ENCODE measurements around the gene PDYN.
A peak's percentile ranks its signal among the peaks of the same experiment; 100 is the strongest.

The PDYN gene

DNA sequence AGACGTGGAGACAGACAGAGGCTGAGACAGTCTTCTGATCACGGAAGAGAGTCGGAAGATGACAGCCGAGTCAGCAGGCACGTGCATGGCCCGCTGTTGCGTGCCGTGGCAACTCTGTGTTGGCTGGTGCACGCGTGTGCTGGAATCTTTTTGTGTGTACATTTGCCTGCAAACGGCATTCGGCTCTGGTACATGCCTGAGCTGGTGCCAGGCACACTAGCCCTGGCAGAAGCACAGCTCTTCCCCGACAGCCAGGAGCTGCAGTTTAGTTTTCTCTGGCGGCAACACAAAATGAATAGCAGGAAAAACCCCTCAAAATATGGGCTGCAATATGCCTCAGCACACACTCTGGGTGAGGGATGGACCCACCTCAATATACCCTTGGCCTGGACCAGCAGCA lies 769 bp upstream of the PDYN start:
- DNase-seq (ENCODE audit: low spot score): no peak

DNA sequence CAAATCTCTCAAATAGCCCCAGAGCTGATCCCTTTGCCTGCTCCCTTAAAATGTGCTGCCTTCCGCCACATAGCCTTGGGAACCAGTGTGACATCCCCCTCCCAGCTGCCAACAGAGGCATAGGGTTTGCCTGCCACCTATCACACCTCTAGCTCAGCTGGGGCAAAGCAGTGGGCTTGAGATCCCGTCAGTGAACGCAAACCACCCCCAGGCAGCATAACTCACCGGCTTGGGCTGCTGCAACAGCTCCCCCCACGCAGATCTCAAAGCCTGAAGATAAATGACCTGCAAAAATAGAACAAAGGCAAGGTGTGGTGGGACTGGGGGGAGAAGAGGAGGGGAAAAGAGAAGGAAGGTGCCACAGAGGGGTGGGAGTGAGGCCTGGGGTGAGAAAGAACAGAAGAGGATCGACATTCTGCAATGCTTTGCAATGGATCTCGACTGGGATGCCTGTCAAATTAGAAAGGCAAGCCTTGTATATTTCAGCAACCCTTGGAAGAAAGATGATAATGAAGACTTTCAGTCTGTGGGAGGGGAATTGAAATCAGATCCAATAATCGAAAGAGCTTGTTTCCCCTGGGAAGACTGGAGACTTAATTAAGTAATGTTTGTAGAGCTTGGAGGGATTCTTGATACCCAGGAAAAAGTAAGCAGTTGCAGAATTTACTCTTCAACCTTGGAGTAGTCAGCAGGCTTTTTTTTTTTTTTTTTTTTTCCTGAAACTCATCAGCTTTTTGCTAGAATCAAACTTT lies 1.3 kb downstream of the PDYN start:
- no peak for DNase-seq (ENCODE audit: low spot score)

DNA sequence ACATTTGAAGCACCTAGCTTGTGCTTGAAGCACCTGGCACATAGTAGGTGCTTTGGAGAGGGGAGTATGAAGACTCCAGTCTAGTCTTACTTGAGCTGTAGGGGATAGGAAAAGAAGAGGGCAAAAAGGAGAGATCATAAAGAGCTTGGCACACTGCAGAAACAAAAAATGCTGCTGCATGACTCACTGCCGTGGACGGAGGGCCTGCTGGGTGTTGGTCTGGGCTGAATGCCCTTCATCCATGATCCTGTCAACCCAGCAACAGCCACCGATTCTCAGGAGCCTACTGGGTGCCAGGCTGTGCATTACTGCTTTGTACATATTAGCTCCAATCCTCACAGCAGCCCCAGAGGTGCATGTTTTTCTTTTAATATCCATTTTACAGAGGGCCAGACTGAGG lies 6.0 kb downstream of the PDYN start:
- DNase-seq (ENCODE audit: low spot score): peak; percentile 62

DNA sequence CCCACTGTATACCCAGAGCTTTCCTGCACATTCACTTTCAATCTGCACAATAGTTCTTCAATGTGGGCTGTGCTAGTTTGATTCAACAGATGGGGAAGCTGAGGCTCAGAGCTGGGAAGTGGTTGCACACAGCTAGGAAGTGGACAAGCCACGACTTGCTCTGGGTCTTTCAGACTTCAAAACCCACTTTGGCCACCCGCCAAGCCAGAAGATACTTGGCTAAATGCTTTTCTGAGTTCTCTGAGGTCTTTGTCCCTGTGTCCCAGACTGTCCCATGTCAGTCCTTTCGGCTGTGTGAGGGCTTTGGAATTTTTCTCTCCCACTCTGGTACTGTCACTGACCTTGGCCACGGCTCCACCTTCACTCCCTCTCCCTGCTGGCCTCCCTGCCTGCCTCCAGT lies 10.6 kb downstream of the PDYN start:
- no peak for DNase-seq (ENCODE audit: low spot score)

DNA sequence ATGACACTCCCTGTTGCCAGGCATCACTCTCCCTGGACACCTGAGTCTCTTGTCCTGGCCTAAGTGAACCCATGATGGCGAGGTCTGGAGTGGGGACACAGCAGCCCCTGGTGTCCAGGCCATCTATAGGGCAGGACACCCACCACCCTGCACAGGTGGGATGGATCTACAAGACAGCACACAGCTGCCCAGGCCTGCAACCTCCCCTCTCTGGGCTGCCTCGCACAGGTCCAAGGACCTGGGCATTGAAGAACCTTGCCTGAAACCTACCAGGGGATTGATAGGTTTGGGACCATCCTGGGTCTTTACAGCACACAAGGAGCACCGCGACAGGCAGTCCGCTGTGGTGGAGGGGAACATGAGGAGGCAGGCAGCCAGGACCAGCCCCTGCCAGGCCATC lies 11.2 kb downstream of the PDYN start:
- DNase-seq (ENCODE audit: low spot score): no peak

- DNase-seq (ENCODE audit: low spot score): no peak
Observed at GRCh38 chr20:1979106-1979778, 14.6 kb downstream of the PDYN start.

- no peak for DNase-seq (ENCODE audit: low spot score)
Observed at GRCh38 chr20:1975291-1975690, 18.6 kb downstream of the PDYN start.

GRCh38 chr20:1973601-1974440 lies 20.0 kb downstream of the PDYN start:
- DNase-seq (ENCODE audit: low spot score): no peak

- no peak for DNase-seq (ENCODE audit: low spot score)
Observed at GRCh38 chr20:1971893-1972586, 21.8 kb downstream of the PDYN start.

DNA sequence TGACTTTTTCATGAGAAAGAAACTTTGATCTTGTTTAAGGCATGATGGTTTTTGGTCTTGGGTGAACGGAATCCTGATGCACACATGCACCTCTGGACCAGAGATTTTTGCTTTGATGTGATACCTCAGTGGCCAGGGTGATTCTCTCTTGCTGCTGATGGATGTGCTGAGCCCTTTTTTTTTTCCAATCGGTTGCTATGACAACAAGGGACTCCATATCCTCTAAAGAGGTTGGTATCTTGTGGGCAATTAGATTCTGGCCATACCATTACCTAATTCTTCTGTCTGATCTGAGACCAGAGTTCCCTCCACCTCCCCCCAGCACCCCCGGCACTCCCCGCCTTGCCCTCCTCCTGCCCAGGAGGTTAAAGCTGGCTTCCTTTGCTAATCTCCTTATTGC lies 24.9 kb downstream of the PDYN start:
- DNase-seq (ENCODE audit: low spot score): no peak

DNA sequence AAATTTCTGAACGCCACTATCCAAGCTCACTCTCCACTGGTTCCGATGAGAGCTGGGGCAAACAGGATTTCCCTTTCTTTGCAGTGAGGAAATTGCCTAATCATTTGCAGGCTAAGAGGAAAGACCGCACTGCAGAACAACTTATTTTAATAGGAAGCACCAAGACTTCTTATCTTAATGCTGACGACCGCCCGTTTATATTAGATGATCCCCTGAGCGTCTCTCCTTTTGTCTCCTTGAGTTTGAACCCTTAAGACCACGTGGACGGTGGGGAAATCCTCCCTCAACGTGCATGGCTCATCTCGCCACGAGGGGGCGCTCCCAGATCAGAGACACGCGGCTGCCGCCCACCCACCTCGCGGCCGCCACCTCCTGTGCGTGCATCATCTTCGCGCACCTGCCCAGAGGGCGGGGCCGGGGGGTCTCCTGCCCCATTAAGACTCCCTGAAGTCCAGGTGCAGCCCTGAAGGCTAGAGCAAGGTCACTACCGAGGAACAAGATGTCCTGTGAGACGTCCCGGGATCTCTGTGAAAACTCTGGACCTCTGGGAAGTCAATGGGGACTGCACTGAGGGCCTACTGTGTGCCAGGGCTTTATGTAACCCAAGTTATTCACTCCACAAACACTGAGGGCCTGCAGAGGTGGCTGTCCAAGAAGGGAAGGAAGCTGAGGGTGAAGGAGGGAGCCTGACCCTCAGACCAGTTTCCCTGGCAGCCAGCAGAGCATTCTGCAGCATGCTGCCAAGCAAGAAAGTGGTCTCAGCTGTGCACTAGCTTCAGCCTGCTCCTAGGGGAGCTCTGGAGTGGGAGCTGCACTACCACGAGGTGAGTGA lies 28.1 kb downstream of the PDYN start:
- DNase-seq (ENCODE audit: low spot score): peak; percentile 88

- peak; percentile 37 for DNase-seq (ENCODE audit: low spot score)
Observed at GRCh38 chr20:1964659-1965405, 29.0 kb downstream of the PDYN start.

GRCh38 chr20:1964061-1964460 lies 29.8 kb downstream of the PDYN start:
- no peak for DNase-seq (ENCODE audit: low spot score)

- no peak for DNase-seq (ENCODE audit: low spot score)
Observed at GRCh38 chr20:1961374-1961773, 32.5 kb downstream of the PDYN start.

- no peak for DNase-seq (ENCODE audit: low spot score)
Observed at GRCh38 chr20:1959156-1959555, 34.7 kb downstream of the PDYN start.

DNA sequence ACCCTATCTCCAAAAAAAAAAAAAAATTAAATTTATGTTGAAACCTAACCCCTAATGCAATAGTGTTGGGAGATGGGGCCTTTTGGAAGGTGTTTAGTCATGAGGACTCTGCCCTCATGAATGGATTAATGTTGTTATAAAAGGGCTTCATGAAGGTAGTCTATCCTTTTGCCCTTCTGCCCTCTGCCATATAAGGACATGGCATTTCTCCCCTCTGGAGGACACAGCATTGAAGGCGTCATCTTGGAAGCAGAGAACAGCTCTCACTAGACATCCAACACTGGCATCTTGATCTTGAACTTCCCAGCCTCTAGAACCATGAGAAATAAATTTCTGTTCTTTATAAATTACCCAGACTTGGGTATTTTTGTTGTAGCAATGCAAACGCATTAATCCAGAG lies 35.4 kb downstream of the PDYN start:
- no peak for DNase-seq (ENCODE audit: low spot score)

DNA sequence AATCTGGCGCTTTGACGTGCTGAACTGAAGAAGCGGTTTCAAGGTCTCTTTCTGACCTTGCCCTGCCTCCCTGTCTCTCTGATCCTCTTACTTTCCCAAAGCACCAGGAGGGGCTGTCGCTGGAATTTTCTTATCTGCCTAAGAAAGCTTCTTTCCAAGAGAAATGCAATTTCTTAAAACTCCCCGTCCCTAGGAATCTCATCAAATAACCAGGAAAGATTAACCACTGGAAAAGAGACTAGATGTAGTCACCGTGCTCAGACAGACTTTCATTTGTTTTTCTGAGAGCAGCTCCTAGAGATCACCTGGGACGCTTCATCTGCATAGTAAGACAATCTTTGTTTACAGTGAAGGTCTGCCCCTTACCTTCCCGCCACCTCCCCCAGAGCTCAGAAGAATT lies 38.6 kb downstream of the PDYN start:
- DNase-seq (ENCODE audit: low spot score): no peak

DNA sequence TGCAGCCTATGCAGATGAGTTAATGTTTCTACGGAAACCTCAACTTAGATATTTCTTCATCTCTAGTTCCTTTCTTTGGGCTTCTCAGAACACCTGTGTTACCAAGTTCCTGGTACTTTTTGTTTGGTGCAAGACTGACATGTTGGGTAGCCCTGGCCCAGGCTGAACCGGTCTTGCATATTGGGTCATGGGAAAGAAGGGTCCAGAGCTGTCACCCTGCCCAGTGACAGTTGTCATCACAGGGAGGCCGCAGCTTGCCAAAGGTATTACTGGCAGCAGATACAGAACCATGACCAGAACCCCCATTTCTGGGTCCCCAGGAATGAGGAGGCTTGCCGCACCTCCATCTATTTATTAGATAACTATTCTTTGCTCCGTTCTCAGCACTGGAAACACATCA lies 40.2 kb downstream of the PDYN start:
- no peak for DNase-seq (ENCODE audit: low spot score)

DNA sequence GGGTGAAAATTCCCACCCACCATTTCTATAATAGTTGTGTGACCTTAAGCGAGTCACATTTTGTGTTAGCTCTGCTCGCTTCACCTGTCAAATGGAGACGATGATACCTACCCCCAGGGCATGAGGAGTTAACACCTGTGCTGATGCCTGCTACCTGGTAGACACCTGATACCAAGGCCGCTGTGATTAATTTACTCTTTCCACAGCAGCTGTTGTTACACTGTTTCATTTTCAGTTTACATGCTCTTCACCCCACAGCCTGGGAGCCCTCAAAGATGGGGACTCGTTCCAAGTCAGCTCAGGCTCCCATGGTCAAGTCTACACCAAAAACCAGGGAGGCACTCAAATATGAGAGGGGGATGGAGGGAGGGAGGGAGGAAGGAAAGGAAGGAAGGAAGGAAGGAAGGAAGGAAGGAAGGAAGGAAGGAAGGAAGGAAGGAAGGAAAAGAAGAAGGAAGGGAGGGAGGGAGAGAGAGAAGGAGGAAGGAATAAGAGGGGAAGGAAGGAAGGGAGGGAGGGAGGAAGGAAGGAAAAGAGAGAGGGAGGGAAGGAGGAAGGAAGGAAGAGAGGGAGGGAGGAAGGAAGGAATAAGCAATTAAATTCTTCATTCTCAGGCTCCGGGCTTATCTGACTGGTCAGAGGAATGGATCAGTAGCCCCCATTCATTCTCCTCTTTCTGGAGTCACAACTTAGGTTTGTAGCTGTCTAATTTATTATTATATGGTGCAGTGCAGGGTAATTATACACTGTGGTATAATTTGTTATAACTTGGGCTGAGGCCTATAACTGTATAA lies 40.9 kb downstream of the PDYN start:
- DNase-seq (ENCODE audit: low spot score): no peak
